SKM-1 (cell line): ENCODE results near the gene TLE1.
"Not testable (repeated sequence)": the region's sequence is repeated elsewhere in the genome, so short reads cannot be mapped to it uniquely, and the experiment has no call there.

Experiments
- DNase-seq: peaks from one replicate; lab custom pipeline; 2025; ENCODE audit not compliant: unreplicated experiment; lab: John Stamatoyannopoulos, UW

The TLE1 gene

GRCh38 chr9:81622471-81623255 is 66.7 kb downstream of the TLE1 start:
- no peak for DNase-seq

GRCh38 chr9:81621785-81622259 is 67.5 kb downstream of the TLE1 start:
- no peak for DNase-seq

DNA sequence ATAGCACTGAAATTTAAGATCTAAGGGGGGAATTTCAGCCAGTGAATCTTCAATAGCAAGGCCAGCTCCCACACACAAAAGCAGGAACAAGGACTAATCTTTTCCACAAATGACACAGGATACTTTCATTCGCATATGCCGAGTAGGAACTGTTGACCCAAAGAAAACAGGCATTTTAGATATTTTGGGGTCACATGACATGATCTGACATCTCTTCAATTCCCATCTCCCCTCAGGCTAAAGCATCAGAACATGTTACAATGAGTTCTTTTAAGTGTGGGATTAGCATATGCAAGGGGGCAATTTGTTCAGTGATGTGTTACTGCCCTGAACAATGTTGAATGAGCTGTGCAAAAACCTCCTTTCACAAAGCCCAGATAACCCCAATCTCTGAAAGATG is 68.2 kb downstream of the TLE1 start:
- no peak for DNase-seq

DNA sequence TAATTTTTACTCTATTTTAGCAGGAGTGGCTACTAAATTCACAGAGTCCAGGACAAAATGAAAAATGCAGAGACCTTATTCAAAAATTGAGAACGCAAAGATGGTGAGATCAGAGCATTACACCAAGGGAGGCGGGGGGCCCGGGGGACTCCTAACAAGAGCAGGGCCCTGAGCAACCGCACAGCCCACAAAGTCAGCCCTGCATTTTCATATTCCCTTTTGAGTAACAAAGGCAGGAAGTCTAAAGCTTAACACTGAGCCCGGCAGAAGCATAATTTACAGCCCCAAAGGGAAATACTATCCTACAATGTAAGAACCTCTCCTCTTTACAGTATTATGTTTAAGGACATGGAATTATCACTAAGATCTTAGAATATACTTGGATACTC is 69.4 kb downstream of the TLE1 start:
- DNase-seq: no peak

- DNase-seq: no peak
These were observed 69.9 kb downstream of the TLE1 start for GRCh38 chr9:81619353-81620001.

DNA sequence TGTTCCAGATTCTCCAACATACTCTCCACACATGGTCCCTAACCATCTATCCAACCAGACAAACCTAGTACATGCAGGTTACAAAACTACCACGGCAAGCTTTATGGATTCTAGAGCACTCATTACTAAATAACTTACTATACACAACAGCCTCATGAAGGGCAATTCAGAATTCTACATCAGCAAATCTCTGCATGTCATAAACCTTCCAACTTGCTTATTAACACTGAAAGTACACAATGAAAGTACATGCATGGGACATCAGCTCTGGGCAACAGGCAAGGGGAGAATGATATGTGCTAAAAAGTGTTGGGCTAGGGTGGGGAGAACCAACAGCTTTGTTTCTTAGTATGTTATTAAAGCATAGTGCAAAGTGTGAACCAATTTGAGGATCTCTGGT is 70.4 kb downstream of the TLE1 start:
- no peak for DNase-seq

GRCh38 chr9:81616141-81616540 is 73.2 kb downstream of the TLE1 start:
- no peak for DNase-seq

- no peak for DNase-seq
These were observed 75.0 kb downstream of the TLE1 start for GRCh38 chr9:81614335-81614734.

GRCh38 chr9:81613002-81613812 is 76.1 kb downstream of the TLE1 start:
- DNase-seq: no peak

GRCh38 chr9:81611664-81612063 is 77.7 kb downstream of the TLE1 start:
- no peak for DNase-seq

GRCh38 chr9:81610740-81611107 is 78.6 kb downstream of the TLE1 start:
- DNase-seq: no peak

- DNase-seq: peak; percentile 25
These were observed 79.3 kb downstream of the TLE1 start for GRCh38 chr9:81609782-81610739.

DNA sequence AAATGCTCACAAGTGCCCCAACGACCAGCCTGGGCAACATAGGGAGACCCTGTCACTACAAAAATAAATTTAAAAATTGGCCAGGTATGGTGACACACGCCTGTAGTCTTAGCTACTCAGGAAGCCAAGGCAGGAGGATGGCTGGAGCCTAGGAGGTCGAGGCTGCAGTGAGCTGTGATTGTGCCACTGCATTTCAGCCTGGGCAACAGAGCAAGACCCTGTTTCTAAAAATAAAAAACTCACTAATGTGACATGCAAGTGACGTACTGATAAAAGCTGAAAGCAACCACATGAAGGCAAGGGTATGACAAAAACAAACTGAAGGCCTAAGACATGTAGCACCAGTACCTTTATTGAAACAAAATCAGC is 81.1 kb downstream of the TLE1 start:
- no peak for DNase-seq

DNA sequence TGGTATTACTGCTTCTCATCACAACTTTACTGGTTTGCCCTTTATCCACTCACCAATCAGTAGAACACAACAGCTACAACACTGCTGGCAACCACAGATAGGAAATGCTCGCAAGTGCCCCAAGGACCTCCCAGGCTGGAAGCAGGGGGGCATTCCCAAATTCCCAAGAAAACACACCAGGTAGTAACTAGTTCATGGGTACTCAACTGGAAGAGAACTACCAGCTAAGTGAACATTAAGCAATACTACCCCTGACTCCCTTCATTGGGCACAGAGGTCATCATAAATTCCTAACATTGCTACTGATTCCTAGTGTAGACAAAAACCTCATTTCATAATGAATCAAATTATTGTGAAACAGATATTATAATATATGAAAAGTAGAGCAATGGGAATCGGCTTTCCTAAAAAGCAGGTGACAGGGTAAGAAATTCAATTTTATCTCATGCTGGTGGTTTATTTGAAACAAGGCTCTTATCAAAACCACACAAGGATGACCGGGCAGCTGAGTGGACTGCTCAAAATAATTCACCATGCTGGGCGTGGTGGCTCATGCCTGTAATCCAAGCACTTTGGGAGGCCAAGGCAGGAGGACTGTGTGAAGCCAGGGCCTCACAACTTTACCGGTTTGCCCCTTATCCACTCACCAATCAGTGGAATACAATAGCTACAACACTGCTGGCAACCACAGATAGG is 81.6 kb downstream of the TLE1 start:
- no peak for DNase-seq

GRCh38 chr9:81606261-81606660 is 83.1 kb downstream of the TLE1 start:
- not testable (repeated sequence) for DNase-seq

DNA sequence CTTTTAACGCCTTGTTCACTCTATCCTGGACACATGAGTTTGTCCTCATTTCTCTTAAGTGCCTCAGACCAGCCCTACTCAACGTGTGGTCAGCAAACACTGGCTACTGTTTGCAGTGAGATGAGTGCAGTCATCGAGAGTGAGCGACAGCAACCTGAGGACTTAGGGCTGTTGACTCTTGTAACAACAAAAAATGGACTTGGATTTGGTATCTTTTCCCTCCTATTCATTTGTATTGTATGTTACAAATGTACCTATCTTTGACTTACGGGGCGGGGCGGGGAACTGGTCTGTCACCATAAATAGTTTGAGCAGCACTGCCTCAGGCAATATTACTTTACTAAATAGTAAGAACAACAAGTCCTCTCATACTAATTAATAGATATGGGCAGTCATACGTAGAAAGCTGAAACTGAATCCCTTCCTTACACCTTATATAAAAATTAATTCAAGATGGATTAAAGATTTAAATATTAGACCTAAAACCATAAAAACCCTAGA is 84.1 kb downstream of the TLE1 start:
- DNase-seq: no peak

DNA sequence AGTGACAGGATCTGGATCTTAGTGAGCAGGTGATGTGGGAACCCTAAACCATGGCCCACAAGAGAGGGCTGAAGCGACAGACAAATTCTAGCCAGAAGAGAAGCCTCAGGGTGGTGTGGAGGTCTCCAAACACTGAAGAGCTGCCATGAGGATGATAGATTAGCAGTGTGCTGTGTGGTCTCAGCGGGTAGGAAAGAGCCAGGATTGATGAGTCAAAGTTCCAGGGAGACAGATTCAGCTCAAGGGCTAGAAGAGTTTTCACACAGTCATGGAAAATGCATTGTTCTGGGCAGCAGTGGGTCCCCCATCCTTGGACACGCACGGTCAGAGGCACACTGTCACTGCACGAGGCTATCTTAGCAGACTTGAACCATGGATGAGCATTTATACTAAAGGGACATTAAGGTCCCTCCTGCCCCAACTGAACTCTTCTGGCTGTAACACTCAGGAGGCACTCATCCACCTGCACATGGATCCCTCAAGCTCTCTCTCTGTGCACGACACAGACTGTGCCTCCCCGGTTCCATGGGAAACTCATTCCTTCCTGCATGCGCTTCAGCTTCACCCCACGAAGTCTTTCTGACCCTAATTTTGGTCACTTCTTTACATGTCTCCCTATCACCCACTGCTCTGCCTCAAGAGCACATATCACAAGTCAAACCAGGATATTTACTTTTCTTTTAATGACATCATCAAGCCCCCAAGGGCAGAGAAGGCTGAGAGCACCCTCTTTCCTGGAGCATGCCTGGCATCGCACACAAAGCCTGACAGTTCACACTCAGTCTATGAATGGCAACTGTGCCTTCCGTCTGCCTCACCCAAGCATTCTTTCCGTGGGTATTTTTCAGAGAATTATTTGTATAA is 84.8 kb downstream of the TLE1 start:
- DNase-seq: no peak

GRCh38 chr9:81602887-81603680 is 86.3 kb downstream of the TLE1 start:
- no peak for DNase-seq
